OCI-LY7 (cell line): ENCODE results near the gene KRTAP19-4. TPM values are rescaled to one million over a fixed set of nuclear protein-coding genes. Genes with fewer than 3 reads are reported as not detected.

Source experiments
- BruUV-seq: library from RNA; stranded (reverse); fragments of 400-500 nt; replicated peaks from 2 replicates; lab custom pipeline; 2021; lab: Mats Ljungman, UMichigan
- CTCF ChIA-PET: fragments of 300-600 bp; sonication (Branson Sonifier 250); formaldehyde crosslinking; loops from one replicate; lab custom pipeline; 2022; ENCODE audit warnings: antibody characterized with exemption; ENCODE audit not compliant: unreplicated experiment; lab: Charles Lee
- POLR2A ChIA-PET: fragments of 300-600 bp; sonication (Branson Sonifier 250); formaldehyde crosslinking; loops from one replicate; lab custom pipeline; 2022; ENCODE audit warnings: antibody characterized with exemption; lab: Charles Lee
- DNase-seq: peaks from one replicate; pipeline ENCODE4 v3.0.0-alpha.2; 2015; ENCODE audit warnings: low spot score
- H2AFZ ChIP-seq: fragments of 200-600 bp; sonication (generic), shearing (Covaris generic); 2 replicates; pipeline ENCODE4 v1.6.1; 2014; ENCODE audit warnings: mild to moderate bottlenecking, antibody characterized with exemption, low read length, moderate library complexity
- H3K27ac ChIP-seq: fragments of 200-600 bp; sonication (generic); 2 replicates; pipeline ENCODE4 v1.5.1; 2014; ENCODE audit warnings: mixed run types, low read depth, mild to moderate bottlenecking, moderate library complexity, low read length, inconsistent platforms; ENCODE audit not compliant: poor library complexity, severe bottlenecking
- H3K36me3 ChIP-seq: fragments of 200-600 bp; sonication (generic); 2 replicates; pipeline ENCODE4 v1.6.1; 2014; ENCODE audit warnings: mild to moderate bottlenecking, antibody characterized with exemption, low read length, moderate library complexity, mixed read lengths; ENCODE audit not compliant: insufficient read depth
- H3K4me1 ChIP-seq: fragments of 200-600 bp; sonication (generic); 2 replicates; pipeline ENCODE4 v1.5.1; 2014; ENCODE audit warnings: mild to moderate bottlenecking, low read length; ENCODE audit not compliant: insufficient read depth, poor library complexity, severe bottlenecking
- H3K4me2 ChIP-seq: fragments of 200-600 bp; sonication (generic); 2 replicates; pipeline ENCODE4 v1.6.1; 2014; ENCODE audit warnings: mild to moderate bottlenecking, low read length
- H3K4me3 ChIP-seq: fragments of 200-600 bp; sonication (generic); 2 replicates; pipeline ENCODE4 v1.5.1; 2014; ENCODE audit warnings: mild to moderate bottlenecking, low read depth, low read length; ENCODE audit not compliant: poor library complexity, severe bottlenecking
- H3K79me2 ChIP-seq: fragments of 200-600 bp; sonication (generic); 2 replicates; pipeline ENCODE4 v1.6.1; 2016; ENCODE audit warnings: low read depth, mild to moderate bottlenecking, low read length, moderate library complexity, mixed read lengths; ENCODE audit not compliant: insufficient read depth
- H3K9me2 ChIP-seq: fragments of 200-600 bp; sonication (generic); 2 replicates; pipeline ENCODE4 v1.6.1; 2016; ENCODE audit warnings: mild to moderate bottlenecking, low read length, mixed read lengths; ENCODE audit not compliant: insufficient read depth
- H3K9me3 ChIP-seq: fragments of 200-600 bp; sonication (generic); 2 replicates; pipeline ENCODE4 v1.6.1; 2014; ENCODE audit warnings: mild to moderate bottlenecking, mixed run types, low read length, mixed read lengths
- H4K20me1 ChIP-seq: fragments of 200-600 bp; sonication (generic); 2 replicates; pipeline ENCODE4 v1.6.1; 2014; ENCODE audit warnings: mild to moderate bottlenecking, antibody characterized with exemption, low read length, moderate library complexity, mixed read lengths; ENCODE audit not compliant: insufficient read depth
- CTCF ChIP-seq: fragments of 200-600 bp; sonication (generic); conservative IDR thresholded peaks from 2 replicates; pipeline ENCODE4 v1.5.1; 2014; ENCODE audit warnings: mild to moderate bottlenecking, antibody characterized with exemption, low read length, moderate library complexity, mixed read lengths
- EZH2phosphoT487 ChIP-seq: fragments of 200-600 bp; sonication (generic); IDR thresholded peaks from 2 replicates; pipeline ENCODE4 v1.6.1; 2018; ENCODE audit warnings: low read depth, borderline replicate concordance, mild to moderate bottlenecking, mixed run types, antibody characterized with exemption, low read length, moderate library complexity, mixed read lengths
- intact Hi-C: fragments of 100-400 bp; cut with micrococcal nuclease; formaldehyde crosslinking; loops from one replicate; pipeline ENCODE4 v1.10.0; 2022; ENCODE audit not compliant: unreplicated experiment
- total RNA-seq, 2 experiments: library from RNA; depleted of rRNA in 1 of 2; stranded (reverse); fragments of >200 nt in 1 of 2; shearing (Covaris generic) in 1 of 2; gene quantifications; 2 replicates each; pipeline ENCODE4 v1.2.3, GENCODE V29; 2014 to 2022

The KRTAP19-4 gene
- total RNA-seq, 2 experiments from 2014 or later, result not detected

- Histone ChIP-seq H3K36me3 (no peaks in the 10 kb centered on the region), H3K4me1 (no peaks in the 10 kb centered on the region), H2AFZ (no peak overlapping the region), H3K9me2 (no peaks in the 10 kb centered on the region), H3K27ac (no peak overlapping the region), H4K20me1 (no peaks in the 10 kb centered on the region), H3K4me2 (no peak overlapping the region), H3K4me3 (no peak overlapping the region), H3K9me3 (peaks cover 8% of the 10 kb centered on the region; the same call in 1 of the 2 replicates), H3K79me2 (no peaks in the 10 kb centered on the region)
- ChIA-PET CTCF (no interaction called here), POLR2A (no interaction called here)
- BruUV-seq, result no TSS peak
- intact Hi-C loops, result no loop called here
- TF ChIP-seq CTCF (no peak), EZH2phosphoT487 (no peak)
- no peak for DNase-seq
Observed at GRCh38 chr21:30482130-30482529, 14.8 kb downstream of the KRTAP19-4 start.

GRCh38 chr21:30480145-30480544 lies 16.8 kb downstream of the KRTAP19-4 start, which contains the start of gene KRTAP19-1:
Gene KRTAP19-1, minus strand, starts transcription at chr21:30480367. Its CDS starts 50 bp downstream, at chr21:30480317.
- no peak for DNase-seq
- Histone ChIP-seq H3K9me2 (no peaks in the 10 kb centered on the region), H4K20me1 (no peaks in the 10 kb centered on the region), H3K27ac (no peak within 1 kb of the TSS), H3K4me3 (no peak within 1 kb of the TSS), H2AFZ (no peak within 1 kb of the TSS), H3K4me1 (no peaks in the 10 kb centered on the region), H3K36me3 (no peaks in the 10 kb centered on the region), H3K4me2 (no peak within 1 kb of the TSS), H3K9me3 (no peaks in the 10 kb centered on the region; the same call in 1 of the 2 replicates), H3K79me2 (no peaks in the 10 kb centered on the region)
- ChIA-PET CTCF (no interaction called here), POLR2A (no interaction called here)
- BruUV-seq, result no TSS peak
- intact Hi-C loops, result no loop called here
- TF ChIP-seq EZH2phosphoT487 (no peak), CTCF (no peak)

- Histone ChIP-seq H3K4me3 (no peak overlapping the region), H4K20me1 (no peaks in the 10 kb centered on the region), H2AFZ (no peak overlapping the region), H3K79me2 (no peaks in the 10 kb centered on the region), H3K27ac (no peak overlapping the region), H3K9me3 (no peaks in the 10 kb centered on the region), H3K36me3 (no peaks in the 10 kb centered on the region), H3K4me2 (no peak overlapping the region), H3K4me1 (no peaks in the 10 kb centered on the region), H3K9me2 (no peaks in the 10 kb centered on the region)
- BruUV-seq, result no TSS peak
- intact Hi-C loops, result no loop called here
- ChIA-PET CTCF (no interaction called here), POLR2A (interaction anchor here (0.5 kb wide), 1 partner anchor 890 kb away, joined by 3 read pairs; no protein-coding TSS in a partner anchor)
- no peak for DNase-seq
- TF ChIP-seq EZH2phosphoT487 (no peak), CTCF (no peak)
Observed at GRCh38 chr21:30479259-30479658, 17.7 kb downstream of the KRTAP19-4 start.
